Erythroblast (primary cell): ENCODE data around the gene KRTAP19-2.

Experiments
- GATA1 ChIP-seq: IDR thresholded peaks from 2 replicates; pipeline ENCODE4 v1.6.1; 2011; ENCODE audit warnings: low read depth, mild to moderate bottlenecking, control low read depth, low read length, moderate library complexity
- POLR2A ChIP-seq: IDR thresholded peaks from 2 replicates; pipeline ENCODE4 v1.6.1; 2011; ENCODE audit warnings: mild to moderate bottlenecking, low read length

GRCh38 chr21:30486180-30486579, 1.1 kb downstream of the KRTAP19-2 start:
- no peak for TF ChIP-seq POLR2A
- TF ChIP-seq GATA1: no peak
